AG09319 (cell line): ENCODE measurements around the gene ABCC3.

Experiments used
- DNase-seq: peaks from one replicate; pipeline ENCODE4 v3.0.0-alpha.2; 2010; ENCODE audit warnings: low read depth; ENCODE audit errors: extremely low read depth
- TF ChIP-seq, protein P1 (sequence below): IDR thresholded peaks from 2 replicates; pipeline ENCODE4 v1.5.1; 2011; ENCODE audit warnings: low read depth, mild to moderate bottlenecking, inconsistent platforms, low read length, moderate library complexity

ABCC3 gene

DNA sequence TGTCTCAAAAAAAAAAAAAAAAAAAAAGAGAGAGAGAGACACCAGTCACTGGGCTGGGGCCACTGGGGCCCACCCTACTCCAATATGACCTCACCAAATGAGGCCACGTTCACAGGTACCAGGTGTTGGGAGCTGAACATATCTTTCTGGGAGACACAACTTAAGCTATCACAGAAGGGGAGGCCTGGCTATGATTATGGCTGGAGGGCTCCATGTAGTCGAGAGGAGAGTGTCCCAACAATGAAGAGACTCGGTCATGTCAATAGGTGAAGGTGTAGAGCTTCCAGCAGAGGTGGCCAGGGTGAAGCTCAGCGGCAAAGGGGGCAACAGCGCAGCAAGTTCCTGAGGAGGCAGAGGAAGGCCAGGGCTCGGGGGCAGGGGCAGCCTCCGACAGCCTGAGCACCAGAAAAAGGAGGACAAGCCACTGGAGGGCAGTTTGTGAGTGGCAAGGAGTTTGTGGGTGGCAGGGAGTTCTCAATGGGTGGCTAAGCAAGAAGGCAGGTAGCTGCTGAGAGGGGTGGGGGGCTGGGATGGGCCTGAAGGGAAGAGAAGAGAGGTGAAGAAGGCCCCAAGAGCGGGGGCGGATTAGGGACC lies 28.0 kb downstream of the ABCC3 start:
- no peak for DNase-seq
- TF ChIP-seq, protein P1, sequence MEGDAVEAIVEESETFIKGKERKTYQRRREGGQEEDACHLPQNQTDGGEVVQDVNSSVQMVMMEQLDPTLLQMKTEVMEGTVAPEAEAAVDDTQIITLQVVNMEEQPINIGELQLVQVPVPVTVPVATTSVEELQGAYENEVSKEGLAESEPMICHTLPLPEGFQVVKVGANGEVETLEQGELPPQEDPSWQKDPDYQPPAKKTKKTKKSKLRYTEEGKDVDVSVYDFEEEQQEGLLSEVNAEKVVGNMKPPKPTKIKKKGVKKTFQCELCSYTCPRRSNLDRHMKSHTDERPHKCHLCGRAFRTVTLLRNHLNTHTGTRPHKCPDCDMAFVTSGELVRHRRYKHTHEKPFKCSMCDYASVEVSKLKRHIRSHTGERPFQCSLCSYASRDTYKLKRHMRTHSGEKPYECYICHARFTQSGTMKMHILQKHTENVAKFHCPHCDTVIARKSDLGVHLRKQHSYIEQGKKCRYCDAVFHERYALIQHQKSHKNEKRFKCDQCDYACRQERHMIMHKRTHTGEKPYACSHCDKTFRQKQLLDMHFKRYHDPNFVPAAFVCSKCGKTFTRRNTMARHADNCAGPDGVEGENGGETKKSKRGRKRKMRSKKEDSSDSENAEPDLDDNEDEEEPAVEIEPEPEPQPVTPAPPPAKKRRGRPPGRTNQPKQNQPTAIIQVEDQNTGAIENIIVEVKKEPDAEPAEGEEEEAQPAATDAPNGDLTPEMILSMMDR, result no peak

DNA sequence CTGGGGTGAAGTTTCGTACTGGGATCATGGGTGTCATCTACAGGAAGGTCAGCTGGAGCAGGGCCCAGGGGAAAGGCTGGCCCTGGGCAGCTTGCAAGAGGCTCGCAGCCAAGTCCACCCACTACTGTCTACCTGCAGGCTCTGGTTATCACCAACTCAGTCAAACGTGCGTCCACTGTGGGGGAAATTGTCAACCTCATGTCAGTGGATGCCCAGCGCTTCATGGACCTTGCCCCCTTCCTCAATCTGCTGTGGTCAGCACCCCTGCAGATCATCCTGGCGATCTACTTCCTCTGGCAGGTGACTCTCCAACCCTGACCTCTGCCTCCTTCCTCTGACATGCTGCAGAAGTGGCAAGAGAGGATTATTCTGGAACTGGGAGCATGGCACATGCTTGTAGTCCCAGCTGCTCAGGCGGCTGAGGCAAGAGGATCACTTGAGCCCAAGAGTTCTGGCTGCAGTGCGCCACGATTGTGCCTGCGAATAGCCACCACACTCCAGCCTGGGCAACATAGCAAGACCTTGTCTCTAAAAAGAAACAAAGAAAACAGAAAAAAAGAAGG lies 29.2 kb downstream of the ABCC3 start:
- TF ChIP-seq, protein P1, result no peak

DNA sequence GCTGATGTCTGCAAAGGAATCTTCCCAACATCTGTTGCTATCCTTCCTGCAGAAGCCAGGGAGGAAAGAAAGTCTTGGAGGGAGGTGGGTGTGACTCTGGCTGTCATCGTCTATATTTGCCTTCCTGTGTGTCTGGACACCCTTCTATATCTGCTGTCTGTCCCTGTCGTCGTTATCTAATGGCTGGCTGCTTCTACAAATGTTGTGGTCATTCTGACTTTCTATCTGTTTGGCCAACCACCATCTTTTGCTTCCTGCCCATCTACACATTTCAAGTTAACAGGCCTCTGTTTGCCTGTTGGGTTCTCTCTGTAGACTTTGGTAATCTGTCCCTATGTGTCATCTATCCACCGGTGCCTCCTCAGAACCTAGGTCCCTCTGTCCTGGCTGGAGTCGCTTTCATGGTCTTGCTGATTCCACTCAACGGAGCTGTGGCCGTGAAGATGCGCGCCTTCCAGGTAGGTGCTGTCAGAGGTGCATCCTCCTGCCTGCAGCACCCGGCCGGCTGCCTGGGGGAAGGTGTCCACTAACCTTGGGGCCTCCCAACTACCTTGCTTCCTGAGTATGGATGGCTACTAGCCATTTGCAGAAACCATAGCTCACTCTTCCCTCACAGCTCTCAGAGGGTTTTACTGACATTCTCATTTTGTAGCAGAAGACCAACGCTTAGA lies 30.2 kb downstream of the ABCC3 start:
- DNase-seq, result no peak
- TF ChIP-seq, protein P1, result no peak

More for the DNA sequence above, 29.2 kb downstream of the ABCC3 start:
- no peak for DNase-seq

DNA sequence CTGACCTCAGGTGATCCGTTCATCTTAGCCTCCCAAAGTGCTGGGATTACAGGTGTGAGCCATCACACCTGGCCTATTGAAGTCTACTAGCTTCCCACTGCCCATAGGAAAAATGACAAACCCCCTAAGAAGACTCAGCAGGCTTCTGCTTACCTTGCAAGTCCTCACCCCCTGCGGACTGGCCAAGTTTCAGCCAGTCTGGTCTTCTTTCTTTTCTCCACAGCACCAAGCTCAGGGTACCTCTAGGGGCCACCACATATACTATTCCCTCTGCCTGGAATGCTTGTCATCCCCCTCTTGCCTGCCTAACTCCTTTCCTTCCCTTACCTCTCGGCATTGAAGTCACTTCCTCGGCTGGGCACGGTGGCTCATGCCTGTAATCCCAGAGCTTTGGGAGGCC lies 31.2 kb downstream of the ABCC3 start:
- DNase-seq, result no peak
- TF ChIP-seq, protein P1, result no peak

DNA sequence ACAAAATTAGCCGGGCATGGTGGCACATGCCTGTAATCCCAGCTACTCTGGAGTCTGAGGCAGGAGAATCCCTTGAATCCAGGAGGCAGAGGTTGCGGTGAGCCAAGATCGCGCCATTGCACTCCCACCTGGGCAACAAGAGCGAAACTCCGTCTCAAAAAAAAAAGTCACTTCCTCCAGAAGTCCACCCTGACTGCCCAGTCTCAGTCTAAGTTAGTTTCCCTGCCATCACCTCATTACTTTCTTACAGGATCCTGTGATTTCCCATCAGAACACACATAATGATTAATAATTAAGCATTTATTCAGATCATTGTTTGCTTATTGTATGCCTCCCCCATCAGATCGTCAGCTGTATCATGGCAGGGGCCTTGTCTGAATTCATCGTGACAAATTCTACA lies 31.6 kb downstream of the ABCC3 start:
- TF ChIP-seq, protein P1, result no peak
- DNase-seq, result no peak

DNA sequence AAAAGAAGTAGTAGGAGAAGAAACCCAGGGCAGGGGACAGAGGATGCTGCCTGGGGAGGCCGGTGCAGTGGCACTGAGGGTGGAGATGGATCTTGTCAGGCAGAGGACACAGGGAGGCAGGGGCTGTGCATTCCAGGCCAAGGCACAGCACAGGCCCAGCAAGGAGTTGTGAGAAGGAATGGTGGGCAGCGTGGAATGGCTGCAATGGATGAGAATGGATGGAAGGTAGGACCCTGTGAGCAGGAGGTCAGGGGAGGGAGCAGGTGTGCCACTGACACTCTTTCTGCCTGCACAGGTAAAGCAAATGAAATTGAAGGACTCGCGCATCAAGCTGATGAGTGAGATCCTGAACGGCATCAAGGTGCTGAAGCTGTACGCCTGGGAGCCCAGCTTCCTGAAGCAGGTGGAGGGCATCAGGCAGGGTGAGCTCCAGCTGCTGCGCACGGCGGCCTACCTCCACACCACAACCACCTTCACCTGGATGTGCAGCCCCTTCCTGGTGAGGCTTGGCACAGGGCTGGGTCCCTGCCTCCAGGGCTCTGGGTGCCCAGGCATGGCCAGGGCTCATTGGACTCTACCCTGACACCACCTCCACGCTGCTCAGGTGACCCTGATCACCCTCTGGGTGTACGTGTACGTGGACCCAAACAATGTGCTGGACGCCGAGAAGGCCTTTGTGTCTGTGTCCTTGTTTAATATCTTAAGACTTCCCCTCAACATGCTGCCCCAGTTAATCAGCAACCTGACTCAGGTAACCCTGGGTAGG lies 32.8 kb downstream of the ABCC3 start:
- TF ChIP-seq, protein P1, result no peak
- no peak for DNase-seq
